ENCODE measurements around the gene TOP3B.

Gene TOP3B

DNA sequence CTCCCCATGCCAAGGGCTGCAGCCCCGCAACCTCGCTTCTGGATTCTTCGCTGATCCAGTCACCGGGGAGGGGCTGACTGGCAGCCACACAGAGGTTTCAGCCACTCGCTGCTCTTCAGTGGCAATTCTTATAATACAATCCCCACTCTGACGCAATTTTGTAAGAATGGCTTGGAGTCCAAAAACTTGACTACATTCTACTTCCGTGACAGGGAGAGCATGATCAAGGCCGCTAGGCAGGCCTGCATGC lies 44.8 kb downstream of the TOP3B start:
- TF ChIP-seq, protein P1, sequence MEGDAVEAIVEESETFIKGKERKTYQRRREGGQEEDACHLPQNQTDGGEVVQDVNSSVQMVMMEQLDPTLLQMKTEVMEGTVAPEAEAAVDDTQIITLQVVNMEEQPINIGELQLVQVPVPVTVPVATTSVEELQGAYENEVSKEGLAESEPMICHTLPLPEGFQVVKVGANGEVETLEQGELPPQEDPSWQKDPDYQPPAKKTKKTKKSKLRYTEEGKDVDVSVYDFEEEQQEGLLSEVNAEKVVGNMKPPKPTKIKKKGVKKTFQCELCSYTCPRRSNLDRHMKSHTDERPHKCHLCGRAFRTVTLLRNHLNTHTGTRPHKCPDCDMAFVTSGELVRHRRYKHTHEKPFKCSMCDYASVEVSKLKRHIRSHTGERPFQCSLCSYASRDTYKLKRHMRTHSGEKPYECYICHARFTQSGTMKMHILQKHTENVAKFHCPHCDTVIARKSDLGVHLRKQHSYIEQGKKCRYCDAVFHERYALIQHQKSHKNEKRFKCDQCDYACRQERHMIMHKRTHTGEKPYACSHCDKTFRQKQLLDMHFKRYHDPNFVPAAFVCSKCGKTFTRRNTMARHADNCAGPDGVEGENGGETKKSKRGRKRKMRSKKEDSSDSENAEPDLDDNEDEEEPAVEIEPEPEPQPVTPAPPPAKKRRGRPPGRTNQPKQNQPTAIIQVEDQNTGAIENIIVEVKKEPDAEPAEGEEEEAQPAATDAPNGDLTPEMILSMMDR (IDR thresholded peaks at IDR 0.05; ENCODE audit: low read depth, low read length): no peak

GRCh38 chr22:21937041-21937820 lies 45.4 kb downstream of the TOP3B start:
- TF ChIP-seq, protein P1 (IDR thresholded peaks at IDR 0.05; ENCODE audit: low read depth, low read length): no peak
- peak overlapping the region; percentile 62 for H3K4me3 ChIP-seq (ENCODE audit: low read depth, low read length)

More for the DNA sequence above, 44.8 kb downstream of the TOP3B start:
- peak overlapping the region; percentile 62 for H3K4me3 ChIP-seq (ENCODE audit: low read depth, low read length)

DNA sequence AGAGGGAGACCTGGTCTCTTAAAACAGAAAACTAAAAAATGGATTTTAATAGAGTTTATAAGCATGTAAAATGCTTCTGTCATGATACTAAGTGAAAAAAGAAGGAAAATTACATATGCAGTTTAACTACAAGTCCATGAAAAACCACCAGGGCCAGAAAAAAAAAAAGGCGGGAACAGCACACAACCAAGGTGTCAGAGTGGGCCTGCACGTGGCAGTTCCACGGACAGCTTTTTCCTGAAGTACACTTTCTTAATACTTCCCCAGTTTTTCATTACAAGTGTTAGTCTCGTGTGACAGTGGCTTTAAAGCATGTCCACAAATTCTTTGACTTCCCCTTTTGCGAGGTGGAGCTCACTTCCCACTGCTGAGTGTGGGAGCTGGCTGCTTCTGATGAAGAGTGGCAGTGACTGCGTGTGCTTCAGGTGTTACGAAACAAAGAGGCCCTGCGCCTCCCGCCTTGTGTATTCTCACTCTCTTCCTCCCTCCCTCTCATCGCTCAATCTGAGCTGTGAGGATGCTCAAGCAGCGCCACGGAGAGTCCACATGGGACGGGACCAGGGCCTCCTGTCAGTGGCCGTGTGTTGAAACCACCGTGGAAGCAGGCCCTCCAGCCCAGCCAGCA lies 46.3 kb downstream of the TOP3B start:
- no peak overlapping the region for H3K4me3 ChIP-seq (ENCODE audit: low read depth, low read length)
- TF ChIP-seq, protein P1 (IDR thresholded peaks at IDR 0.05; ENCODE audit: low read depth, low read length): no peak

GRCh38 chr22:21933910-21934309 lies 48.7 kb downstream of the TOP3B start:
- TF ChIP-seq, protein P1 (IDR thresholded peaks at IDR 0.05; ENCODE audit: low read depth, low read length): no peak
- no peak overlapping the region for H3K4me3 ChIP-seq (ENCODE audit: low read depth, low read length)

- TF ChIP-seq, protein P1 (IDR thresholded peaks at IDR 0.05; ENCODE audit: low read depth, low read length): no peak
- H3K4me3 ChIP-seq (ENCODE audit: low read depth, low read length): no peak overlapping the region
Measured at GRCh38 chr22:21933413-21933812, 49.2 kb downstream of the TOP3B start.

DNA sequence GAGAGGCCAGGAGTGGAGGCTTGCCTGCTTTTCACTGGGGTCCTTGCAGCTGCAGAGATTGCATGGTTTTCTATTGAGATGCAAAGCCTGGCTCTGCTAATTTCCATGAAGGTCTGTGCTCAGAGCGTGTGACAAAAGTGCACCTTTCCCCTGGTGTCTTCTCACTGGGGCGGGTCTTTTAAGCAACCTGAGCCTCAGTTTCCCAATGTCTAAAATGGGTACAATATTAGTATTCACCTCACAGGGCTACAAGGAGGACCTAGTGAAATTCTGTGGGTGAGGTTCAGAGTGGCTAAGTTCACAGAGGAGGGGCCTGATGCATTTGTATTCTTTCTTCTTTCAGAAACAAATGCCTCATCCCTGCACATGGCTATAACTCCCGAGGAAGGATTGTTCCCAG lies 50.2 kb downstream of the TOP3B start:
- H3K4me3 ChIP-seq (ENCODE audit: low read depth, low read length): no peak overlapping the region
- TF ChIP-seq, protein P1 (IDR thresholded peaks at IDR 0.05; ENCODE audit: low read depth, low read length): no peak

- TF ChIP-seq, protein P1 (IDR thresholded peaks at IDR 0.05; ENCODE audit: low read depth, low read length): no peak
- H3K4me3 ChIP-seq (ENCODE audit: low read depth, low read length): no peak overlapping the region
Measured at GRCh38 chr22:21931056-21931455, 51.5 kb downstream of the TOP3B start.
